Keratinocyte (primary cell): ENCODE data around the gene ALPP. TPM values are rescaled to one million over a fixed set of nuclear protein-coding genes. Genes with fewer than 3 reads are reported as not detected.
A peak's percentile ranks its signal among the peaks of the same experiment; 100 is the strongest.
"Not testable (repeated sequence)": the region's sequence is repeated elsewhere in the genome, so short reads cannot be mapped to it uniquely, and the experiment has no call there.

Experiments
- DNase-seq: peaks from one replicate; pipeline ENCODE4 v3.0.0-alpha.2; 2011; ENCODE audit warnings: low read depth, missing footprints, low spot score
- FAIRE-seq: peaks from 2 replicates; lab custom pipeline; 2011; peaks lifted over from hg19 to GRCh38; lab: Jason Lieb, UNC
- H2AFZ ChIP-seq: 2 replicates; pipeline ENCODE4 v1.6.0; 2012; ENCODE audit warnings: low read length, control low read depth, inconsistent platforms; ENCODE audit not compliant: control insufficient read depth
- H3K27ac ChIP-seq: 2 replicates; pipeline ENCODE4 v1.5.1; 2011; ENCODE audit warnings: low read length; ENCODE audit not compliant: control insufficient read depth, insufficient read depth
- H3K27me3 ChIP-seq: 3 replicates; pipeline ENCODE4 v1.6.0; 2011; ENCODE audit warnings: low read length; ENCODE audit not compliant: control insufficient read depth, insufficient read depth; ENCODE audit errors: extremely low read depth
- H3K36me3 ChIP-seq, 2 experiments: 2 replicates in 1 of 2; 3 replicates in 1 of 2; pipeline ENCODE4 v1.5.1; 2011; ENCODE audit warnings: low read length in 2 of 2, mild to moderate bottlenecking in 1 of 2; ENCODE audit not compliant: control insufficient read depth in 2 of 2, insufficient read depth in 2 of 2; ENCODE audit errors: extremely low read depth in 1 of 2
- H3K4me1 ChIP-seq: 3 replicates; pipeline ENCODE4 v1.5.1; 2011; ENCODE audit warnings: low read length; ENCODE audit not compliant: control insufficient read depth, insufficient read depth; ENCODE audit errors: extremely low read depth
- H3K4me2 ChIP-seq: 3 replicates; pipeline ENCODE4 v1.6.0; 2011; ENCODE audit warnings: low read depth, low read length; ENCODE audit not compliant: control insufficient read depth, insufficient read depth; ENCODE audit errors: extremely low read depth
- H3K4me3 ChIP-seq, 3 experiments: fragments of 200-600 bp in 1 of 3; sonication (generic) in 1 of 3; 2 replicates in 2 of 3; 3 replicates in 1 of 3; pipeline ENCODE4 v1.5.1; 2011 to 2016; ENCODE audit warnings: low read length in 3 of 3, mild to moderate bottlenecking in 3 of 3, control low read depth in 2 of 3, inconsistent platforms in 1 of 3, low read depth in 1 of 3, mixed read lengths in 1 of 3, mixed run types in 1 of 3, moderate library complexity in 1 of 3; ENCODE audit not compliant: control insufficient read depth in 2 of 3, insufficient read depth in 2 of 3; ENCODE audit errors: extremely low read depth in 1 of 3
- H3K79me2 ChIP-seq: 2 replicates; pipeline ENCODE4 v1.6.0; 2012; ENCODE audit warnings: low read length; ENCODE audit not compliant: control insufficient read depth, insufficient read depth
- H3K9ac ChIP-seq: 3 replicates; pipeline ENCODE4 v1.6.0; 2011; ENCODE audit warnings: low read length; ENCODE audit not compliant: control insufficient read depth, insufficient read depth; ENCODE audit errors: extremely low read depth
- H3K9me1 ChIP-seq: 3 replicates; pipeline ENCODE4 v1.6.0; 2011; ENCODE audit warnings: low read length; ENCODE audit not compliant: control insufficient read depth, insufficient read depth; ENCODE audit errors: extremely low read depth
- H3K9me3 ChIP-seq: 2 replicates; pipeline ENCODE4 v1.5.1; 2012; ENCODE audit warnings: low read depth, low read length; ENCODE audit not compliant: control insufficient read depth
- H4K20me1 ChIP-seq: 3 replicates; pipeline ENCODE4 v1.6.0; 2011; ENCODE audit warnings: low read length; ENCODE audit not compliant: control insufficient read depth, insufficient read depth; ENCODE audit errors: extremely low read depth
- EZH2 ChIP-seq: IDR thresholded peaks from one replicate; pipeline ENCODE4 v1.6.1; 2012; ENCODE audit warnings: inconsistent platforms, mild to moderate bottlenecking, low read length, moderate library complexity
- dilution Hi-C: fragments of 300-500 bp; cut with MboI; formaldehyde crosslinking; loops from one replicate; pipeline ENCODE4 v1.7.0; 2020; ENCODE audit warnings: low sequenced_read_pairs; ENCODE audit not compliant: extremely low pct_ligation_motif_present
- polyA plus RNA-seq, 5 experiments: library from polyadenylated mRNA; depleted of rRNA in 3 of 5; stranded (reverse) in 3 of 5; stranded (forward) in 1 of 5; unstranded in 1 of 5; fragments of >200 nt; gene quantifications; 1 replicate in 1 of 5; 2 replicates in 3 of 5; 3 replicates in 1 of 5; pipeline versions ENCODE4 v1.2.1 to v1.2.3, GENCODE V29; 2011 to 2012; ENCODE audit warnings: missing spikeins in 2 of 5, low read depth in 1 of 5, low replicate concordance in 1 of 5
- TF ChIP-seq, protein P1 (sequence below), 3 experiments: IDR thresholded peaks in 1 of 3; conservative IDR thresholded peaks in 1 of 3; optimal IDR thresholded peaks in 1 of 3; 2 replicates in 2 of 3; 3 replicates in 1 of 3; pipeline versions ENCODE3 to v1.5.1; 2011; ENCODE audit warnings: low read length in 3 of 3, mild to moderate bottlenecking in 3 of 3, moderate library complexity in 2 of 3, control low read depth in 1 of 3, inconsistent platforms in 1 of 3; ENCODE audit not compliant: insufficient read depth in 2 of 3; ENCODE audit errors: extremely low read depth in 1 of 3

ALPP gene
- polyA plus RNA-seq, 1 donor (not counting 4 experiments of a cell fraction or from before 2014, with no cell fraction given) = not detected

DNA sequence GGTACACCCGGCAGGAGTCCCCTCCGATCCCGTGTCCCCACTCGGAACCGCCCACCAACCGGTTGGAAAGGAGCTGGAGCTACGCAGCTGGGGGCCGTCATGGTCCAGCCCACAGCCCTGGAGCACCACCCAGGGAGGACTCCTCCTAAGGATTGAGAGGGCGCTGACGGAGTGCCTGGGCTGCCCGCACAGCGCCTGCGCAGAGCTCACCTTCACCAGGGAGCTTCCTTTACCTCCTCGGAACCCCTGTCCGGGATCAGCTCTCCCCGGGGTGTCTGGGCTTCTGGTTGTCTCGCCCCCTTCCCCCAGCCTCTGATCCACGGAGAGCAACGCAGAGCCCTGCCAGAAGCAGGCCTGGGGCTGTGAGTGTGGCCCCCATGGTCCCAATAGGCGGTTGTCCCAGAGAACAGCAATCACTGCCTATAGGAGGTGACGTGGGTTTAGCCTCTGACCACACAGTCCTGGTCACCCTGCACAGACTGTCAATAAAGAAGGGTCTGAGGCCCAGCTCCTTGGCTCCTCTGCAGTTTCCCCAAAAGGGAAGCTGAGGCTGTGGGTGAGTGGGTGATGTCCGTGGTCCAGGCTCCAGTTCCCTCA lies 42.7 kb downstream of the ALPP start:
- H4K20me1 ChIP-seq = peaks cover 2% of the 10 kb centered on the region
- dilution Hi-C loops = no loop called here
- peaks cover 53% of the 10 kb centered on the region for H3K27me3 ChIP-seq
- FAIRE-seq (no peak), DNase-seq (no peak)
- peak; percentile 21 for TF ChIP-seq EZH2
- TF ChIP-seq, protein P1, sequence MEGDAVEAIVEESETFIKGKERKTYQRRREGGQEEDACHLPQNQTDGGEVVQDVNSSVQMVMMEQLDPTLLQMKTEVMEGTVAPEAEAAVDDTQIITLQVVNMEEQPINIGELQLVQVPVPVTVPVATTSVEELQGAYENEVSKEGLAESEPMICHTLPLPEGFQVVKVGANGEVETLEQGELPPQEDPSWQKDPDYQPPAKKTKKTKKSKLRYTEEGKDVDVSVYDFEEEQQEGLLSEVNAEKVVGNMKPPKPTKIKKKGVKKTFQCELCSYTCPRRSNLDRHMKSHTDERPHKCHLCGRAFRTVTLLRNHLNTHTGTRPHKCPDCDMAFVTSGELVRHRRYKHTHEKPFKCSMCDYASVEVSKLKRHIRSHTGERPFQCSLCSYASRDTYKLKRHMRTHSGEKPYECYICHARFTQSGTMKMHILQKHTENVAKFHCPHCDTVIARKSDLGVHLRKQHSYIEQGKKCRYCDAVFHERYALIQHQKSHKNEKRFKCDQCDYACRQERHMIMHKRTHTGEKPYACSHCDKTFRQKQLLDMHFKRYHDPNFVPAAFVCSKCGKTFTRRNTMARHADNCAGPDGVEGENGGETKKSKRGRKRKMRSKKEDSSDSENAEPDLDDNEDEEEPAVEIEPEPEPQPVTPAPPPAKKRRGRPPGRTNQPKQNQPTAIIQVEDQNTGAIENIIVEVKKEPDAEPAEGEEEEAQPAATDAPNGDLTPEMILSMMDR (optimal IDR thresholded peaks at IDR 0.05 in 1 of 3, IDR thresholded peaks at IDR 0.05 in 1 of 3, conservative IDR thresholded peaks at IDR 0.05 in 1 of 3; ENCODE audit: extremely low read depth in 1 of 3, insufficient read depth in 2 of 3, low read length in 3 of 3) = no peak
- H3K79me2 ChIP-seq = no peaks in the 10 kb centered on the region
- no peaks in the 10 kb centered on the region for H3K36me3 ChIP-seq
- H3K9me3 ChIP-seq = peaks cover 2% of the 10 kb centered on the region
- peak overlapping the region in 2 of 3 experiments; percentile 6 to 19 for H3K4me3 ChIP-seq
- H2AFZ ChIP-seq = no peak overlapping the region
- H3K4me1 ChIP-seq = peaks cover 9% of the 10 kb centered on the region
- H3K9me1 ChIP-seq = no peaks in the 10 kb centered on the region
- no peak overlapping the region for H3K27ac ChIP-seq
- H3K4me2 ChIP-seq = peak overlapping the region; percentile 64
- H3K9ac ChIP-seq = no peak overlapping the region

DNA sequence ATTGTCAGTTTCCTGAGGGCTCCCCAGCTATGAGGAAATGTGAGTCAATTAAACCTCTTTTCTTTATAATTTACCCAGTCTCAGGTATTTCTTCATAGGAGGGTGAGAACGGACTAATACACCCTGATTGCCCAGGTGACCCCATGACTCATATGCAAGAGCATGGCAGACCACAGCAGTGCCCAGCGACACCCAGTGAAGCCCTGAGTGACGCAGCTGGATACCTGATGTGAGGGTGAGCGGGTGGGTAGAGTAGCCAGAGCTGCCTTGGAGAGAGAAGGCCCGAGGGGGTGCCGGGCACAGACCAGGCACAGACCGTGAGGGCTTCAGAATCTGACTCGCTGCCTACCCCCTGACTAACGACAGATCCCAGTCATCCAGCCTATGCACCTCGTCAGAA lies 43.5 kb downstream of the ALPP start:
- Histone ChIP-seq H3K79me2 (no peaks in the 10 kb centered on the region), H3K27ac (no peak overlapping the region), H3K4me3 (no peak overlapping the region), H3K4me2 (no peak overlapping the region), H3K9me1 (no peaks in the 10 kb centered on the region), H3K27me3 (peaks cover 53% of the 10 kb centered on the region), H3K9ac (no peak overlapping the region), H4K20me1 (peaks cover 2% of the 10 kb centered on the region), H3K9me3 (peaks cover 2% of the 10 kb centered on the region), H3K36me3 (no peaks in the 10 kb centered on the region), H3K4me1 (peaks cover 9% of the 10 kb centered on the region), H2AFZ (no peak overlapping the region)
- DNase-seq = no peak
- TF ChIP-seq EZH2 = no peak
- TF ChIP-seq, protein P1 (optimal IDR thresholded peaks at IDR 0.05 in 1 of 3, IDR thresholded peaks at IDR 0.05 in 1 of 3, conservative IDR thresholded peaks at IDR 0.05 in 1 of 3; ENCODE audit: extremely low read depth in 1 of 3, insufficient read depth in 2 of 3, low read length in 3 of 3) = no peak
- no peak for FAIRE-seq
- dilution Hi-C loops = no loop called here

DNA sequence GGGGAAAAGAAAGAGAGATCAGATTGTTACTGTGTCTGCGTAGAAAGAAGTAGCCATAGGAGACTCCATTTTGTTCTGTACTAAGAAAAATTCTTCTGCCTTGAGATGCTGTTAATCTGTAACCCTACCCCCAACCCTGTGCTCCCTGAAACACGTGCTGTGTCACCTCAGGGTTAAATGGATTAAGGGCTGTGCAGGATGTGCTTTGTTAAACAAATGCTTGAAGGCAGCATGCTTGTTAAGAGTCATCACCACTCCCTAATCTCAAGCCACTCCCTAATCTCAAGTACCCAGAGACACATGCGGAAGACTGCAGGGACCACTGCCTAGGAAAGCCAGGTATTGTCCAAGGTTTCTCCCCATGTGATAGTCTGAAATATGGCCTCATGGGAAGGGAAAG lies 44.4 kb downstream of the ALPP start:
- FAIRE-seq, H3K9me3 ChIP-seq, H3K4me3 ChIP-seq, H3K79me2 ChIP-seq, dilution Hi-C loops, DNase-seq, H2AFZ ChIP-seq, H3K27ac ChIP-seq, H3K9ac ChIP-seq, H3K4me1 ChIP-seq, H3K4me2 ChIP-seq, H4K20me1 ChIP-seq, H3K36me3 ChIP-seq, H3K9me1 ChIP-seq: not testable (repeated sequence)
- H3K27me3 ChIP-seq = peaks cover 45% of the 10 kb centered on the region

DNA sequence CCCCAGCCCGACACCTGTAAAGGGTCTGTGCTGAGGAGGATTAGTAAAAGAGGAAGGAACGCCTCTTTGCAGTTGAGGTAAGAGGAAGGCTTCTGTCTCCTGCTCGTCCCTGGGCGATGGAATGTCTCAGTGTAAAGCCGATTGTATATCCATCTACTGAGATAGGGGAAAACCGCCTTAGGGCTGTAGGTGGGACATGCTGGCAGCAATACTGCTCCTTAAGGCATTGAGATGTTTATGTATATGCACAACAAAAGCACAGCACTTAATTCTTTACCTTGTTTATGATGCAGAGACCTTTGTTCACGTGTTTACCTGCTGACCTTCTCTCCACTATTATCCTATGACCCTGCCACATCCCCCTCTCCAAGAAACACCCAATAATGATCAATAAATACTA lies 44.9 kb downstream of the ALPP start:
- H3K79me2 ChIP-seq, H3K9me3 ChIP-seq, H3K9ac ChIP-seq, H3K9me1 ChIP-seq, dilution Hi-C loops, H3K4me2 ChIP-seq, H3K36me3 ChIP-seq, H3K4me3 ChIP-seq, H2AFZ ChIP-seq, DNase-seq, FAIRE-seq, H4K20me1 ChIP-seq, H3K4me1 ChIP-seq, H3K27ac ChIP-seq: not testable (repeated sequence)
- peaks cover 41% of the 10 kb centered on the region for H3K27me3 ChIP-seq
